ENCODE measurements around the gene NGEF. TPM values are rescaled to one million over a fixed set of nuclear protein-coding genes. Genes with fewer than 3 reads are reported as not detected.

Gene NGEF
- total and polyA plus RNA-seq, 7 donors = 0.28 to 13.9 (median 10.8) TPM; not detected in 2

GRCh38 chr2:232925153-232925820 lies 87.8 kb downstream of the NGEF start:
- Histone ChIP-seq H3K4me3 (no peak overlapping the region), H3K27ac (no peak overlapping the region), H3K27me3 (peaks cover 32 to 56% (median 35%) of the 10 kb centered on the region in 3 donors), H3K9me3 (no peaks in the 10 kb centered on the region), H3K36me3 (no peaks in the 10 kb centered on the region), H3K4me1 (peaks cover 0 to 21% (median 15%) of the 10 kb centered on the region in 4 donors)
- 44 to 63% methylated on average over 11 of the region's 11 CpGs for WGBS, 2 donors
- TF ChIP-seq POLR2AphosphoS5 (IDR thresholded peaks at IDR 0.05) = no peak
- DNase-seq = no peak
- intact Hi-C loops (cut with DNase I) = no loop called here

- no peaks in the 10 kb centered on the region for H3K9me3 ChIP-seq
- intact Hi-C loops (cut with DNase I) = no loop called here
- H3K4me1 ChIP-seq = peaks cover 0 to 21% (median 15%) of the 10 kb centered on the region in 4 donors
- H3K27ac ChIP-seq = no peak overlapping the region
- DNase-seq = no peak
- H3K36me3 ChIP-seq = no peaks in the 10 kb centered on the region
- H3K4me3 ChIP-seq = no peak overlapping the region
- H3K27me3 ChIP-seq = peaks cover 32 to 49% (median 35%) of the 10 kb centered on the region in 3 donors
- TF ChIP-seq EP300 (IDR thresholded peaks at IDR 0.05) = no peak
- no peak for TF ChIP-seq POLR2AphosphoS5 (IDR thresholded peaks at IDR 0.05)
- TF ChIP-seq CTCF (IDR thresholded peaks at IDR 0.05) = no peak
- no peak for TF ChIP-seq POLR2A (IDR thresholded peaks at IDR 0.05)
Measured at GRCh38 chr2:232924433-232924832, 88.6 kb downstream of the NGEF start.

DNA sequence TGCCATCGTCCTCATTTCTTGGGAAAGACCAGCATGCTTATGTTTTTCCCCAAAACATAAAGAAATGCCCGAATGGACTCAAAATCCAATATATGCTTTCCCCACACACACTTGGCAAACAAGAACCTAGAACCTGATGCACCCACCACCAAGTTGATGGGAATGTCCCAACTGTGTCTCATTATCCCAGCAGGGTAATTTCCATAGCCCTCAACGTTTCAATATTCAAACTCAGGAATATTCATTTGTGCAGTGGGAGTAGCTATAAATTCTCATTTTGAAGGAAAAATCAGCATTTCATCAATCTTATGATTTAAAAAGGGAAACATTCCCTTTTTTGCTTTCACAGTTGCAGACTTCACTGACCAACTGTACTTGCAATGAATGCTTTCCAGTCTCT lies 92.3 kb downstream of the NGEF start:
- Histone ChIP-seq H3K9me3 (no peaks in the 10 kb centered on the region), H3K36me3 (no peaks in the 10 kb centered on the region), H3K4me1 (no peaks in the 10 kb centered on the region), H3K4me3 (no peak overlapping the region), H3K27ac (no peak overlapping the region), H3K27me3 (peaks cover 5 to 23% (median 6%) of the 10 kb centered on the region in 3 donors)
- intact Hi-C loops (cut with DNase I) = no loop called here
- 80 to 83% methylated on average over 3 of the region's 3 CpGs for WGBS, 2 donors
- DNase-seq = no peak
- no peak for TF ChIP-seq POLR2AphosphoS5 (IDR thresholded peaks at IDR 0.05)
- no peak for TF ChIP-seq CTCF (IDR thresholded peaks at IDR 0.05)
- TF ChIP-seq POLR2A (IDR thresholded peaks at IDR 0.05) = no peak
- TF ChIP-seq EP300 (IDR thresholded peaks at IDR 0.05) = no peak

GRCh38 chr2:232920055-232920454 lies 93.0 kb downstream of the NGEF start:
- Histone ChIP-seq H3K27ac (no peak overlapping the region), H3K4me3 (no peak overlapping the region), H3K4me1 (no peaks in the 10 kb centered on the region), H3K36me3 (no peaks in the 10 kb centered on the region), H3K27me3 (peaks cover 0 to 16% (median 0%) of the 10 kb centered on the region in 3 donors), H3K9me3 (no peaks in the 10 kb centered on the region)
- DNase-seq = no peak
- TF ChIP-seq POLR2A (IDR thresholded peaks at IDR 0.05) (no peak), EP300 (IDR thresholded peaks at IDR 0.05) (no peak), POLR2AphosphoS5 (IDR thresholded peaks at IDR 0.05) (no peak), CTCF (IDR thresholded peaks at IDR 0.05) (no peak)
- WGBS, 2 donors = 78 to 84% methylated on average over 11 of the region's 11 CpGs
- intact Hi-C loops (cut with DNase I) = no loop called here

DNA sequence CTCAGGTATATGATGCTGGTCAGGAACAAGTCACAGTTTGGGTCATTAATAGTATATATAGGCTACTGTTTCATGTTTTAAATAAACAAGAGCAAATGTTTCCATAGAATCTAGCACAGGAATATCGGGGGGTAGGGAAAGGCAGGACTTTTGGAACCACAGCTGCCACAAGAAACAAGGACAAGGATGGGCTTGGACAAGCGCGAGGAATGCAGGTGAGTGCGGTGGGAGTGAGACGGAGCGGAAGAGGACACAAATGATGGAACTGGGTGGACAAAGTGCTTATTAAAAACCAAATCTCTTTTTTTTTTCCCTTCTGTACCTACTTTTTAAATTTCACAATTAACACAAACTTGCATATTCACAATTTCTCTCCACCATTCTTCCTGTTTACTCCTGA lies 93.9 kb downstream of the NGEF start:
- peaks cover 0 to 8% (median 0%) of the 10 kb centered on the region in 3 donors for H3K27me3 ChIP-seq
- no peak for TF ChIP-seq EP300 (IDR thresholded peaks at IDR 0.05)
- no peak for TF ChIP-seq CTCF (IDR thresholded peaks at IDR 0.05)
- TF ChIP-seq POLR2A (IDR thresholded peaks at IDR 0.05) = no peak
- TF ChIP-seq POLR2AphosphoS5 (IDR thresholded peaks at IDR 0.05) = no peak
- no peak for DNase-seq
- intact Hi-C loops (cut with DNase I) = no loop called here
- H3K4me3 ChIP-seq = no peak overlapping the region
- H3K4me1 ChIP-seq = no peaks in the 10 kb centered on the region
- 95 to 98% methylated on average over 6 of the region's 6 CpGs for WGBS, 2 donors
- no peaks in the 10 kb centered on the region for H3K9me3 ChIP-seq
- H3K36me3 ChIP-seq = no peaks in the 10 kb centered on the region
- no peak overlapping the region for H3K27ac ChIP-seq
